ENCODE data around the gene FHOD3.

Gene FHOD3

DNA sequence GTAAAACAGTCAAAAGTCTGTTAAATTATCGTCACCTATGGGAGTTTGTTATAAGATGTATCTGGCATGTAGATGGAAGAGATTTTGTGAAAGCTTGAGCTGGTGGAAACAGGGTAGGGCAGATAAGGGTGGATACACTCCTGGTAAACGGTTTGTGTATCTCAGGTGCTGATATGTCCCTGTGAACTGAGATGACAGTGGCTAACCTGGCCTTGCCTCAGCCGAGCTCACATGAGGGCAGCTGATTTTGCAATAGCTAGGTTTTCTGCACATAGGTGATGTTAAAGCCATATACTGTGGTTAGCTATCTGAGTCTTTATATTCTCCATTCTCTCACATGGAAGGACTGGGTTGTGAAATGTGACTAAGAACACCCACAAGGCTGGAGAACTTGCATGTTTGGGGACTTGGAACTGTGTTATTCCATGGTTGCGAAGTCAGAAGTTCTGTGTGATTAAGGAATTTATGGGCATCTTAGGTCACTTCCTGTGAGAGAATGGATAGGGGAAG is 326.2 kb downstream of the FHOD3 start:
- Histone ChIP-seq H3K27me3 (ENCODE audit: insufficient read depth, low read length) (no peaks in the 10 kb centered on the region), H3K9ac (ENCODE audit: low read depth, low read length) (no peak overlapping the region), H3K4me3 (ENCODE audit: low read length) (no peak overlapping the region), H3K36me3 (ENCODE audit: insufficient read depth, low read length) (no peaks in the 10 kb centered on the region), H3K4me1 (ENCODE audit: insufficient read depth, low read length) (no peaks in the 10 kb centered on the region), H3K9me3 (ENCODE audit: insufficient read depth, low read depth, low read length) (no peaks in the 10 kb centered on the region), H3K27ac (ENCODE audit: low read depth, low read length) (no peak overlapping the region)
- 91% methylated on average over 4 of the region's 4 CpGs for WGBS

GRCh38 chr18:36624451-36625167 is 327.1 kb downstream of the FHOD3 start:
- Histone ChIP-seq H3K9ac (ENCODE audit: low read depth, low read length) (no peak overlapping the region), H3K36me3 (ENCODE audit: insufficient read depth, low read length) (no peaks in the 10 kb centered on the region)
- 94% methylated on average over 7 of the region's 7 CpGs for WGBS

GRCh38 chr18:36625386-36625785 is 327.9 kb downstream of the FHOD3 start:
- 90% methylated on average over 19 of the region's 19 CpGs for WGBS
- Histone ChIP-seq H3K27me3 (ENCODE audit: insufficient read depth, low read length) (no peaks in the 10 kb centered on the region), H3K27ac (ENCODE audit: low read depth, low read length) (no peak overlapping the region), H3K36me3 (ENCODE audit: insufficient read depth, low read length) (no peaks in the 10 kb centered on the region), H3K9ac (ENCODE audit: low read depth, low read length) (no peak overlapping the region), H3K9me3 (ENCODE audit: insufficient read depth, low read depth, low read length) (no peaks in the 10 kb centered on the region), H3K4me3 (ENCODE audit: low read length) (no peak overlapping the region), H3K4me1 (ENCODE audit: insufficient read depth, low read length) (no peaks in the 10 kb centered on the region)

More at GRCh38 chr18:36624451-36625167, 327.1 kb downstream of the FHOD3 start:
- Histone ChIP-seq H3K9me3 (ENCODE audit: insufficient read depth, low read depth, low read length) (no peaks in the 10 kb centered on the region), H3K4me1 (ENCODE audit: insufficient read depth, low read length) (no peaks in the 10 kb centered on the region), H3K27me3 (ENCODE audit: insufficient read depth, low read length) (no peaks in the 10 kb centered on the region), H3K27ac (ENCODE audit: low read depth, low read length) (no peak overlapping the region), H3K4me3 (ENCODE audit: low read length) (no peak overlapping the region)

GRCh38 chr18:36627637-36628036 is 330.1 kb downstream of the FHOD3 start:
- whole genome bisulfite sequencing, result 97% methylated on average over 6 of the region's 6 CpGs
- Histone ChIP-seq H3K4me3 (ENCODE audit: low read length) (no peak overlapping the region), H3K27me3 (ENCODE audit: insufficient read depth, low read length) (no peaks in the 10 kb centered on the region), H3K4me1 (ENCODE audit: insufficient read depth, low read length) (no peaks in the 10 kb centered on the region), H3K27ac (ENCODE audit: low read depth, low read length) (no peak overlapping the region), H3K36me3 (ENCODE audit: insufficient read depth, low read length) (no peaks in the 10 kb centered on the region), H3K9me3 (ENCODE audit: insufficient read depth, low read depth, low read length) (no peaks in the 10 kb centered on the region), H3K9ac (ENCODE audit: low read depth, low read length) (no peak overlapping the region)

GRCh38 chr18:36628435-36629137 is 331.1 kb downstream of the FHOD3 start:
- no peaks in the 10 kb centered on the region for H3K9me3 ChIP-seq (ENCODE audit: insufficient read depth, low read depth, low read length)
- no peaks in the 10 kb centered on the region for H3K27me3 ChIP-seq (ENCODE audit: insufficient read depth, low read length)
- no peak overlapping the region for H3K27ac ChIP-seq (ENCODE audit: low read depth, low read length)
- peaks cover 1% of the 10 kb centered on the region; the same call in 1 of the 2 replicates for H3K4me1 ChIP-seq (ENCODE audit: insufficient read depth, low read length)
- H3K9ac ChIP-seq (ENCODE audit: low read depth, low read length), result no peak overlapping the region
- WGBS, result 44% methylated on average over 2 of the region's 2 CpGs
- H3K4me3 ChIP-seq (ENCODE audit: low read length), result no peak overlapping the region
- H3K36me3 ChIP-seq (ENCODE audit: insufficient read depth, low read length), result no peaks in the 10 kb centered on the region

DNA sequence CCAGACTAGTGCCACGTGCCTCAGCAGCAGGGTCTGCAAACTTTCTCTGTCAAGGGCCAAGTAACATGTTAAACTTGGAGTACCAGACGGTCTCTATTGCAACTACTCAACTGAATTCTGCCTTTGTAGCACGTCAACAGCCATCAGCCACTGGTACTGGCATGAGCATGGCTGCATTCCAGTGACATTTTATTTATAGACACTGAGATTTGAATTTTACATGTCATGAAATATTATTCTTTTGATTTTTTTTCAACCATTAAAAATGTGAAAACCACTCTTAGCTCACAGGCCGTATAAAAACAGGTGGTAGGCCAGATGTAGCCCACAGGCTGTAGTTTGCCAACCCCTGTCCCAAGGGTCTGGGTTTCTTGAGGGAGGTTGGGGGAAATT is 331.6 kb downstream of the FHOD3 start:
- 91% methylated on average over 4 of the region's 4 CpGs for WGBS
- Histone ChIP-seq H3K4me3 (ENCODE audit: low read length) (no peak overlapping the region), H3K9ac (ENCODE audit: low read depth, low read length) (no peak overlapping the region), H3K9me3 (ENCODE audit: insufficient read depth, low read depth, low read length) (no peaks in the 10 kb centered on the region), H3K36me3 (ENCODE audit: insufficient read depth, low read length) (no peaks in the 10 kb centered on the region), H3K27ac (ENCODE audit: low read depth, low read length) (no peak overlapping the region), H3K27me3 (ENCODE audit: insufficient read depth, low read length) (no peaks in the 10 kb centered on the region), H3K4me1 (ENCODE audit: insufficient read depth, low read length) (peaks cover 7% of the 10 kb centered on the region)

GRCh38 chr18:36629836-36630235 is 332.3 kb downstream of the FHOD3 start:
- no peak overlapping the region for H3K9ac ChIP-seq (ENCODE audit: low read depth, low read length)
- no peaks in the 10 kb centered on the region for H3K36me3 ChIP-seq (ENCODE audit: insufficient read depth, low read length)
- H3K27me3 ChIP-seq (ENCODE audit: insufficient read depth, low read length), result no peaks in the 10 kb centered on the region
- no peak overlapping the region for H3K4me3 ChIP-seq (ENCODE audit: low read length)
- H3K4me1 ChIP-seq (ENCODE audit: insufficient read depth, low read length), result peaks cover 14% of the 10 kb centered on the region
- H3K27ac ChIP-seq (ENCODE audit: low read depth, low read length), result no peak overlapping the region
- no peaks in the 10 kb centered on the region for H3K9me3 ChIP-seq (ENCODE audit: insufficient read depth, low read depth, low read length)
- 89% methylated on average over 4 of the region's 4 CpGs for WGBS

DNA sequence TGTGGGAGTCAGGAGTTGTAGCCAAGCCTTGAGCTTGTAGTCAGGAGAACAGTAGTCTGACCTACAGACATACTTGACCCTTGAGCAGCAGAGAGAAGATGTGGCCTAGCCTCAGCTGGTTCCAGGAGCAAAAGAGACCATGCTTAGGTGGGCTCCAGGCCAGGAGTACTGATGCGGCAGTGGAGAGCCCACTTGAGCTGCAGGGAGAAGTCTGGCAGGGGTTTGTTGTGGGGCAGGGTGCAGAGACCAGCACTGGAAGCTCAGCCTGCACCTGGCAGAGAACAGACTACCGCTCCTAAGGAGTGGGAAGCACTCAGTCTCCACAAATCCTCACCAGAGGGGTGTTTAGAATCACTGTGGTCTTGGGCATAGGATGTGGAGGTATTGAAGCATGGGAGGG is 333.4 kb downstream of the FHOD3 start:
- no peaks in the 10 kb centered on the region for H3K27me3 ChIP-seq (ENCODE audit: insufficient read depth, low read length)
- no peaks in the 10 kb centered on the region for H3K9me3 ChIP-seq (ENCODE audit: insufficient read depth, low read depth, low read length)
- H3K4me1 ChIP-seq (ENCODE audit: insufficient read depth, low read length), result peaks cover 16% of the 10 kb centered on the region
- H3K4me3 ChIP-seq (ENCODE audit: low read length), result no peak overlapping the region
- no peaks in the 10 kb centered on the region for H3K36me3 ChIP-seq (ENCODE audit: insufficient read depth, low read length)
- no peak overlapping the region for H3K9ac ChIP-seq (ENCODE audit: low read depth, low read length)
- WGBS, result 89% methylated on average over 2 of the region's 2 CpGs
- no peak overlapping the region for H3K27ac ChIP-seq (ENCODE audit: low read depth, low read length)

DNA sequence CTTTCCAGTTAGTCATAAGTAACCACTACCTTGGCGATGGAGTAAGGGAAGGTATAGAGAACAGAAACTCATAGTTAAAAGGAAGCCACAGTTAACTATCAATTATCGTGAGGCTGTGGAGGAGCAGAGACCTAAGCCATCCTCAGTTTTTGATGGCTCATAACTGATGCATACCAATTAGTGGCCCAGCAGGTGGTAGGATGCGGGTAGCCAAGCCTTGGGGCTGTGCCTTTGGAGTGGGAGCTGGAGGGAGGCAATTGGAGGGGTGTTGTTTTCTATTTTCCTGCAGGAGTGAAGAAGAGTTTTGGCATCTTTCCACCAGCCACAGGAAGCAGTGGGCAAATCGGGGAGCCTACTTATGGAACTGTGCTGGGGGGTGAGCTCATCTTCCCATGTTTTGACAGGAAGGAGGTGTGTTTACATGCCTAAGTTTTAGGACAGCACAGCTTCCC is 336.5 kb downstream of the FHOD3 start:
- no peak overlapping the region for H3K4me3 ChIP-seq (ENCODE audit: low read length)
- peaks cover 16% of the 10 kb centered on the region for H3K4me1 ChIP-seq (ENCODE audit: insufficient read depth, low read length)
- no peak overlapping the region for H3K27ac ChIP-seq (ENCODE audit: low read depth, low read length)
- no peak overlapping the region for H3K9ac ChIP-seq (ENCODE audit: low read depth, low read length)
- no peaks in the 10 kb centered on the region for H3K27me3 ChIP-seq (ENCODE audit: insufficient read depth, low read length)
- 73% methylated on average over 4 of the region's 4 CpGs for WGBS
- H3K36me3 ChIP-seq (ENCODE audit: insufficient read depth, low read length), result no peaks in the 10 kb centered on the region
- H3K9me3 ChIP-seq (ENCODE audit: insufficient read depth, low read depth, low read length), result no peaks in the 10 kb centered on the region

- Histone ChIP-seq H3K4me3 (ENCODE audit: low read length) (no peak overlapping the region), H3K27me3 (ENCODE audit: insufficient read depth, low read length) (no peaks in the 10 kb centered on the region), H3K27ac (ENCODE audit: low read depth, low read length) (no peak overlapping the region), H3K9ac (ENCODE audit: low read depth, low read length) (no peak overlapping the region), H3K36me3 (ENCODE audit: insufficient read depth, low read length) (no peaks in the 10 kb centered on the region), H3K4me1 (ENCODE audit: insufficient read depth, low read length) (peaks cover 16% of the 10 kb centered on the region), H3K9me3 (ENCODE audit: insufficient read depth, low read depth, low read length) (no peaks in the 10 kb centered on the region)
- WGBS, result 92% methylated on average over 7 of the region's 7 CpGs
These were observed 337.2 kb downstream of the FHOD3 start for GRCh38 chr18:36634573-36635216.

DNA sequence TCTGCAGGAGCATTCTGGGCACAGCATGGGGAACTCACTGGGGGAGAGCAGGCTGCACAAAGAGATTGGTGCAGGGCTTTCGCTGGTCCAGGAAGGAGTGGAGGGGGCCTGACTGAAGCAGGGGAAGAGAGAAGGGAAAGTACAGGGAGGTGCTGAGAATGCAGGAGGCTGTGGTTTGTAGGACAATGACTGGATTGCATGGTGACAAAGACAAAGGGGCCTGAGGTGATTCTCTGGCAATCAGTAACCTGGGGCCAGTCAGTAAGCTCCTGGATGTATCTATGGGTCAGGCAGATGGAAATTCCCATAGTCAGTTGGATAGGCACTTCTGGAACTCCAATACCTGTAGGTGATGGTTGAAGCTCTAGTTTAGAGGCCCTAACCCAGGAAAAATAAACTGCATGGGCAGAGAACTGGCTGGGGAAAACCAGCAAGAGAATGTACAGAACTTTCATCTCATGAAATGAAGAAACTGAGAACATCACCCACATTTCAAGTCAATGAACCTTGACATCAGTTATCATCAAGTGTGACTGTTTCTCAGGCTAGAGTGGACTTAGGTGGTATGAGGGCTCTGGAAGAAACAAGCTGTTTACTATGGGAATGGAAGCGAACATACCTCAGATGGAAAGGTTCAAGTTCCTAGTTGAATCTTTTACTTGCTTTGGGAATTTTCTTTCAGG is 338.0 kb downstream of the FHOD3 start:
- WGBS, result 78% methylated on average over 2 of the region's 2 CpGs
- Histone ChIP-seq H3K4me3 (ENCODE audit: low read length) (no peak overlapping the region), H3K27me3 (ENCODE audit: insufficient read depth, low read length) (no peaks in the 10 kb centered on the region), H3K27ac (ENCODE audit: low read depth, low read length) (no peak overlapping the region), H3K9ac (ENCODE audit: low read depth, low read length) (no peak overlapping the region), H3K4me1 (ENCODE audit: insufficient read depth, low read length) (peaks cover 16% of the 10 kb centered on the region), H3K9me3 (ENCODE audit: insufficient read depth, low read depth, low read length) (no peaks in the 10 kb centered on the region), H3K36me3 (ENCODE audit: insufficient read depth, low read length) (no peaks in the 10 kb centered on the region)

All from HUES64 (cell line).